GM12878 (cell line): ENCODE results near the gene POLD2.

ENCODE experiments used
- BHLHE40 ChIP-seq, 2 experiments: fragments of 450-650 bp in 1 of 2; IDR thresholded peaks; 2 replicates each; pipeline ENCODE4 v1.6.1; 2011 to 2017; ENCODE audit warnings: low read depth in 2 of 2, borderline replicate concordance in 1 of 2, improper control_type of control experiment in 1 of 2, low read length in 1 of 2, mild to moderate bottlenecking in 1 of 2
- ZNF24 ChIP-seq: fragments of 450-650 bp; IDR thresholded peaks from 2 replicates; pipeline ENCODE4 v1.6.1; 2017; ENCODE audit warnings: antibody characterized with exemption, mild to moderate bottlenecking
- TF ChIP-seq, protein P1 (sequence below): fragments of 450-650 bp; IDR thresholded peaks from 2 replicates; pipeline ENCODE4 v1.6.1; 2018; ENCODE audit warnings: mild to moderate bottlenecking, low read depth, moderate library complexity; ENCODE audit not compliant: partially characterized antibody
- TF ChIP-seq, protein P2 (sequence below), 3 experiments: IDR thresholded peaks in 2 of 3; conservative IDR thresholded peaks in 1 of 3; 2 replicates each; pipeline ENCODE4 v1.5.1; 2011; ENCODE audit warnings: low read depth in 3 of 3, low read length in 3 of 3, mild to moderate bottlenecking in 3 of 3, control low read depth in 2 of 3, moderate library complexity in 2 of 3, inconsistent platforms in 1 of 3, mixed read lengths in 1 of 3; ENCODE audit not compliant: control insufficient read depth in 2 of 3, insufficient read depth in 1 of 3; ENCODE audit errors: extremely low read depth in 1 of 3

DNA sequence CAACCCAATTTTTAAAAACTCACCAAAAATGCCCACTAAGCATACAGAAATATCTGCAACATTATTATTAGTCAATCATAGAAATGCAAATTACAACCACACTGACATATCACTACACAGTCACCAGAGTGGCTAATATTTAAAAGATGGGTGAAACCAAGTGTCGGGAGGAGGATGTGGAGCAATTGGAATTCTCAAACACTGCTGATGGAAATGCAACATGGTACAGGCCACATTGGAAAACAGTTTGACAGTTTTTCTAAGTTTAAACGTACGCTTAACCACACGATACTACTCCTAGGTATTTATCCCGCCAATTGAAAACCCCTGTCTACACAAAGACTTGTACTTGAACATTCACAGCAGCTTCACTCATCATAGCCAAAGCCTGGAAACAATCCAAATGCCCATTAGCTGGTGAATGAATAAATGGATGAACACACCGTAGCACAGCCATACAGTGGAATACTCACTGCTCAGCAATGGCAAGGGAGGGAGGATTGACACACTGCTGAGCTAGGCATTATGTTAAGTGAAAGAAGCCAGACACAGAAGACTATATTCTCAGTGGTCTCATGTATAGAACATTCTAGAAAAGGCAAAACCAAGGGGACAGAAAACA, 49.6 kb upstream of the POLD2 start:
- no peak for TF ChIP-seq ZNF24
- TF ChIP-seq BHLHE40 (IDR thresholded peaks at IDR 0.05; ENCODE audit: borderline replicate concordance in 1 of 2, low read depth in 2 of 2, low read length in 1 of 2) = no peak
- TF ChIP-seq, protein P1, sequence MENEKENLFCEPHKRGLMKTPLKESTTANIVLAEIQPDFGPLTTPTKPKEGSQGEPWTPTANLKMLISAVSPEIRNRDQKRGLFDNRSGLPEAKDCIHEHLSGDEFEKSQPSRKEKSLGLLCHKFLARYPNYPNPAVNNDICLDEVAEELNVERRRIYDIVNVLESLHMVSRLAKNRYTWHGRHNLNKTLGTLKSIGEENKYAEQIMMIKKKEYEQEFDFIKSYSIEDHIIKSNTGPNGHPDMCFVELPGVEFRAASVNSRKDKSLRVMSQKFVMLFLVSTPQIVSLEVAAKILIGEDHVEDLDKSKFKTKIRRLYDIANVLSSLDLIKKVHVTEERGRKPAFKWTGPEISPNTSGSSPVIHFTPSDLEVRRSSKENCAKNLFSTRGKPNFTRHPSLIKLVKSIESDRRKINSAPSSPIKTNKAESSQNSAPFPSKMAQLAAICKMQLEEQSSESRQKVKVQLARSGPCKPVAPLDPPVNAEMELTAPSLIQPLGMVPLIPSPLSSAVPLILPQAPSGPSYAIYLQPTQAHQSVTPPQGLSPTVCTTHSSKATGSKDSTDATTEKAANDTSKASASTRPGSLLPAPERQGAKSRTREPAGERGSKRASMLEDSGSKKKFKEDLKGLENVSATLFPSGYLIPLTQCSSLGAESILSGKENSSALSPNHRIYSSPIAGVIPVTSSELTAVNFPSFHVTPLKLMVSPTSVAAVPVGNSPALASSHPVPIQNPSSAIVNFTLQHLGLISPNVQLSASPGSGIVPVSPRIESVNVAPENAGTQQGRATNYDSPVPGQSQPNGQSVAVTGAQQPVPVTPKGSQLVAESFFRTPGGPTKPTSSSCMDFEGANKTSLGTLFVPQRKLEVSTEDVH = no peak
- TF ChIP-seq, protein P2, sequence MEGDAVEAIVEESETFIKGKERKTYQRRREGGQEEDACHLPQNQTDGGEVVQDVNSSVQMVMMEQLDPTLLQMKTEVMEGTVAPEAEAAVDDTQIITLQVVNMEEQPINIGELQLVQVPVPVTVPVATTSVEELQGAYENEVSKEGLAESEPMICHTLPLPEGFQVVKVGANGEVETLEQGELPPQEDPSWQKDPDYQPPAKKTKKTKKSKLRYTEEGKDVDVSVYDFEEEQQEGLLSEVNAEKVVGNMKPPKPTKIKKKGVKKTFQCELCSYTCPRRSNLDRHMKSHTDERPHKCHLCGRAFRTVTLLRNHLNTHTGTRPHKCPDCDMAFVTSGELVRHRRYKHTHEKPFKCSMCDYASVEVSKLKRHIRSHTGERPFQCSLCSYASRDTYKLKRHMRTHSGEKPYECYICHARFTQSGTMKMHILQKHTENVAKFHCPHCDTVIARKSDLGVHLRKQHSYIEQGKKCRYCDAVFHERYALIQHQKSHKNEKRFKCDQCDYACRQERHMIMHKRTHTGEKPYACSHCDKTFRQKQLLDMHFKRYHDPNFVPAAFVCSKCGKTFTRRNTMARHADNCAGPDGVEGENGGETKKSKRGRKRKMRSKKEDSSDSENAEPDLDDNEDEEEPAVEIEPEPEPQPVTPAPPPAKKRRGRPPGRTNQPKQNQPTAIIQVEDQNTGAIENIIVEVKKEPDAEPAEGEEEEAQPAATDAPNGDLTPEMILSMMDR (IDR thresholded peaks at IDR 0.05 in 2 of 3, conservative IDR thresholded peaks at IDR 0.05 in 1 of 3; ENCODE audit: control insufficient read depth in 2 of 3, extremely low read depth in 1 of 3, insufficient read depth in 1 of 3, low read depth in 3 of 3, low read length in 3 of 3) = no peak
